Subcutaneous adipose tissue (tissue), 4 donors: Measurements from ENCODE around the gene PCSK5. TPM values are rescaled to one million over a fixed set of nuclear protein-coding genes. Genes with fewer than 3 reads are reported as not detected.

ENCODE experiments used
- total RNA-seq, 4 donors: library from RNA; depleted of rRNA; stranded (reverse); fragments of >200 nt; gene quantifications; one replicate each; pipeline ENCODE4 v1.1.0, GENCODE V29; 2016
- TF ChIP-seq, protein P1 (sequence below): fragments of 450-650 bp; IDR thresholded peaks from one replicate; pipeline ENCODE4 v1.5.1; 2016; ENCODE audit warnings: low read depth, mild to moderate bottlenecking, control low read depth, antibody characterized with exemption, moderate library complexity

PCSK5 gene
- total RNA-seq, 4 donors from 2014 or later, result 18.4 to 36.4 (median 20.1) TPM

- TF ChIP-seq, protein P1, sequence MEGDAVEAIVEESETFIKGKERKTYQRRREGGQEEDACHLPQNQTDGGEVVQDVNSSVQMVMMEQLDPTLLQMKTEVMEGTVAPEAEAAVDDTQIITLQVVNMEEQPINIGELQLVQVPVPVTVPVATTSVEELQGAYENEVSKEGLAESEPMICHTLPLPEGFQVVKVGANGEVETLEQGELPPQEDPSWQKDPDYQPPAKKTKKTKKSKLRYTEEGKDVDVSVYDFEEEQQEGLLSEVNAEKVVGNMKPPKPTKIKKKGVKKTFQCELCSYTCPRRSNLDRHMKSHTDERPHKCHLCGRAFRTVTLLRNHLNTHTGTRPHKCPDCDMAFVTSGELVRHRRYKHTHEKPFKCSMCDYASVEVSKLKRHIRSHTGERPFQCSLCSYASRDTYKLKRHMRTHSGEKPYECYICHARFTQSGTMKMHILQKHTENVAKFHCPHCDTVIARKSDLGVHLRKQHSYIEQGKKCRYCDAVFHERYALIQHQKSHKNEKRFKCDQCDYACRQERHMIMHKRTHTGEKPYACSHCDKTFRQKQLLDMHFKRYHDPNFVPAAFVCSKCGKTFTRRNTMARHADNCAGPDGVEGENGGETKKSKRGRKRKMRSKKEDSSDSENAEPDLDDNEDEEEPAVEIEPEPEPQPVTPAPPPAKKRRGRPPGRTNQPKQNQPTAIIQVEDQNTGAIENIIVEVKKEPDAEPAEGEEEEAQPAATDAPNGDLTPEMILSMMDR, result no peak
These were observed 146.3 kb downstream of the PCSK5 start for GRCh38 chr9:76036762-76037161.

DNA sequence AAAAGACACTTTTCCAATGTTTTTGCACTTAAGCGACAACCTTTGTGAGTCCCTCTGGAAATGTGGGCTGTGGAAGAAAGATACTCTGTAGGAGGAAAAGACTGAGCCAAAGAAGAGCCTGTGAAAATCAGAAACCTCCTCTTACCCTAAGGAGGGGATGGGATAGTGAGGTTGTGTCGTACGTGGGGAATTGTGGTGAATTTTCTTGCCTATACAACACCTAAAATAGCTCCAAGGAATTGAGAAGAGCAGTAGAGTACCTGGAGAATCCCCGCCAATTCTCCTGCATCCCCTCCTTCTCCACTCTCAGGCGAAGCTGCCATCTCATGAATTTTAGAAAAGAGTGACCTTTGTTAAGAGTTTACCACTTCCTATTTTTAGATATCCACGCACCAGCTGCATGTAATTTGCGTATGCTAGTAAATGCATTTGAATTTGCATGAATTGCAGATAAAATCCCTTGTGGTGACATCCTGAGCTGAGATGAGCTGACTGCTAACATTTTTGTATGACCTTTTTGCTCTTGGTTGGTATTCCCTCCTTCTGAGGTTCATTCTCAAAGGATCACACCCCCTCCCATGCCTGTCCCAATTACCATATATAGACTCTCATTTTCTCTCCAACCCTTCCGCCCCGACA is 147.2 kb downstream of the PCSK5 start:
- TF ChIP-seq, protein P1, result no peak

- TF ChIP-seq, protein P1, result no peak
These were observed 148.0 kb downstream of the PCSK5 start for GRCh38 chr9:76038431-76038830.

GRCh38 chr9:76044266-76044819 is 153.9 kb downstream of the PCSK5 start:
- TF ChIP-seq, protein P1, result no peak

DNA sequence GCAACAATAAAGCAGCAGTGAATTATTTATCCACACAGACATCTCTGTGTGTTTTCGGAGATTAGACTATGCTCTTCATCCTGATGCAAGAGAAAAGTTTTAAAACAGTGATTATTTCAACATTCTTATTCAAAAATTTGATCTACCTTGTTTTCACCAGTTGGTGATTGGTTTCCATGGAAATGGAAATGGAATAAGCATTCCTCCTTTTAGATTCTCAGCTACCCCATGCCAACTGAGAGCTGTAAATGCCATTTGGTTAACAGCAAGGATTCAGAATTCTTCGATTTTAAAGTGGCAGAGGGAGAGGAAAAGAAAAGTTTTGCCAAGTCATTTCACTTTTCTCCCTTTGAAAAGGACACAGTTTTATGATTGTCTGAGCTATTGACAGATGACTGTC is 154.7 kb downstream of the PCSK5 start:
- TF ChIP-seq, protein P1, result no peak

DNA sequence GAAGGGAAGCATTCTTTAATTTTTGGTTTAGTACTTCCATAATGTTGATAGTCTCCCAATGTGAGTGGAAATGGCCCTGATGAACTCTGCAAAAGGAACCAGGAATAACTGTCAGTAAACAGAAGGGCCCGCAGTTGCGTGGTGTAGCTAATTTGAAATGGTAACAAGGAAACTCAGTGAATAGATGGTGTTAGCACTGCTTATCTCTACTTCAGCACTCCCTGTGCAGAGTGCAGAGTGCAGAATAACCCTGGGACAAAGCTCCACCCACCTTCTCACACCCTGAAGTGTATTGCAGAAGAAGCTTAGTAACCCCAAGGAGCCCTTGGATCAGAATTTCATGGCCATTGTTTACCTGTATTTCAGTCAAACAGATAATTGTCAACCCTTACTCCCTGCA is 158.9 kb downstream of the PCSK5 start:
- TF ChIP-seq, protein P1, result no peak

DNA sequence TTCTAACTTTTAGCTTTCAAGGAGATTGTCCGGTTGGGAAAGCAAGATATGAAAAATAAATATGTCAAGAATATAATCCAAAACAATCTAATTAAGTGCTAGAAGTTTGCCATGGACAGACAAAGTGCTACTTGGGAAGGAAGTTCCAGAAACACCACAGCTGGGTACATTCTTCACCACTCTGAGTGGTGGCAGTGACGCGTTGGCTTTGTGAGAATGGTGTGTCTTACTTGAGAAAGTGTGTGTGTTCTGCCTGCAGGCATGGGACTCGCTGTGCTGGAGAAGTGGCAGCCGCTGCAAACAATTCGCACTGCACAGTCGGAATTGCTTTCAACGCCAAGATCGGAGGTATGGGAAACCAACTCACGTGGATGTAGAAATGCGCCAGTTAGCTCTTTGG is 177.2 kb downstream of the PCSK5 start:
- TF ChIP-seq, protein P1, result no peak
